Fibroblast of villous mesenchyme (primary cell): ENCODE measurements around the gene TOP3B. TPM values are rescaled to one million over a fixed set of nuclear protein-coding genes. Genes with fewer than 3 reads are reported as not detected.

ENCODE experiments used
- DNase-seq: peaks from one replicate; pipeline ENCODE4 v3.0.0-alpha.2; 2010; ENCODE audit warnings: low read depth
- H3K4me3 ChIP-seq: 2 replicates; pipeline ENCODE4 v1.5.1; 2011; ENCODE audit warnings: low read depth, mild to moderate bottlenecking, low read length
- total RNA-seq: library from RNA; depleted of rRNA; stranded (reverse); fragments of >200 nt; gene quantifications from 2 replicates; pipeline ENCODE4 v1.2.3, GENCODE V29; 2012
- TF ChIP-seq, protein P1 (sequence below): IDR thresholded peaks from 2 replicates; pipeline ENCODE4 v1.5.1; 2012; ENCODE audit warnings: low read depth, mild to moderate bottlenecking, low read length; ENCODE audit not compliant: insufficient read depth

Gene TOP3B
- total RNA-seq, 1 donor: 33.2 TPM

DNA sequence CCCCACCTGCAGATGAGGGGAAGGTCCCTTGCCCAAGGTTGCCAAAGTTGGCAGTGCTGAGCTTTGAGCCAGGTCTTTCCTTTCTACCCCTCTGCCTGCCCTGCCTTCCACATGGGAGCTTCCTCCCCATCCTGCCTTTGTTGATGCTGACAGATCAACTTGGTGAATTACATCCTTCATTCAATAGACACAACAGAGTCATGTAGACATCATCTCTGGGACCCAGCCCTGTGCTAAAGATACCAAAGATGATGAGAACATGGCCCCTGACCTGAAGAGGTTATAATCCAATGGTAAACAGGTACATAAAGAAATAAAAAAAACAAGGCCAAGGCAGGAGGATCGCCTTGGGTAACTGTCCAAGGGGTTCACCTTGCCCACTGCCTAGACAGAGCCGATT is 72.7 kb downstream of the TOP3B start:
- TF ChIP-seq, protein P1, sequence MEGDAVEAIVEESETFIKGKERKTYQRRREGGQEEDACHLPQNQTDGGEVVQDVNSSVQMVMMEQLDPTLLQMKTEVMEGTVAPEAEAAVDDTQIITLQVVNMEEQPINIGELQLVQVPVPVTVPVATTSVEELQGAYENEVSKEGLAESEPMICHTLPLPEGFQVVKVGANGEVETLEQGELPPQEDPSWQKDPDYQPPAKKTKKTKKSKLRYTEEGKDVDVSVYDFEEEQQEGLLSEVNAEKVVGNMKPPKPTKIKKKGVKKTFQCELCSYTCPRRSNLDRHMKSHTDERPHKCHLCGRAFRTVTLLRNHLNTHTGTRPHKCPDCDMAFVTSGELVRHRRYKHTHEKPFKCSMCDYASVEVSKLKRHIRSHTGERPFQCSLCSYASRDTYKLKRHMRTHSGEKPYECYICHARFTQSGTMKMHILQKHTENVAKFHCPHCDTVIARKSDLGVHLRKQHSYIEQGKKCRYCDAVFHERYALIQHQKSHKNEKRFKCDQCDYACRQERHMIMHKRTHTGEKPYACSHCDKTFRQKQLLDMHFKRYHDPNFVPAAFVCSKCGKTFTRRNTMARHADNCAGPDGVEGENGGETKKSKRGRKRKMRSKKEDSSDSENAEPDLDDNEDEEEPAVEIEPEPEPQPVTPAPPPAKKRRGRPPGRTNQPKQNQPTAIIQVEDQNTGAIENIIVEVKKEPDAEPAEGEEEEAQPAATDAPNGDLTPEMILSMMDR: no peak
- DNase-seq: no peak
- no peak overlapping the region for H3K4me3 ChIP-seq

DNA sequence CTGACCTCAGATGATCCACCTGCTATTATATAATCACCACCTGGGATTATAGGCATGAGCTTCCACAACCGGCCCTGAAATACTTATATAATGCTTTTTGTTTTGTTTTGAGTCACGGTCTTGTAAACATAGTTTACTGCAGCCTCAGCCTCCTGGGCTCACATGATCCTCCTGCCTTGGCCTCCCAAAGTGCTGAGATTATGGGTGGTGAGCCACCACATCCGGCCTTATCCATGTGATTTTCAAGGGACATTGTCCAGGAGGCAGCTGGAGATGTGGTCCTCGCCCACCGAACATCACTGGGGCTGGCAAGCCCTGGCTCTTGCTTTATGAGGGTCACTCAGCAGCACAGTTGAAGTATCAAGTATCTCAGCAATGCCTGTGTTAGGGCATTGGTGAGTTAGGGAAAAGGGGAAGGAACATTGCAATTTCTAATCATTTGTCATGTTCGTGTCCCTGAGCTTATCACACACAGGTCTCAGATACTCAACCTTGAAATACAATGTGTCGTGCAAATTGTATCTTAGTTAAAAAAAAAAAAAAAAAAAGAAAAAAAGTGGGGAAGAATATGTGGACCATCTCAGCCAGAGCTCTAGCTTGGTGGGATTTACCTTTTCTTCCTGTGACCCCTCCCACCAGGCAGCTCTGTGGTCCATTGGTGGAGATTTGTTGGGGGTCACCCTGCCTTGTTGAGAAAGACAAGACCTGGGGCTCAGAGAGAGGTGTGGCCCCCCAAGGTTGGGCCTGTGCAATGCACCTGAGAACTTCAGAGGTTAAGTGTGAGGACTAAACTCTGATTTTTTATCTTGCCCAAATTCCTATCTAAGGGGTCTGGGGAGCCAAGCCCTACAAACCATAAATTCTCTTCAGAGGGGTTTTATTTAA is 74.7 kb downstream of the TOP3B start:
- no peak overlapping the region for H3K4me3 ChIP-seq
- TF ChIP-seq, protein P1: no peak
- DNase-seq: no peak

Other genes with a start within 250 kb of the TOP3B start
- gene YPEL1, start 247.0 kb downstream of the TOP3B start, total RNA-seq: under 0.01 TPM in 2 replicates
- gene MAPK1, start 115.1 kb downstream of the TOP3B start, total RNA-seq: 38.7 and 51.8 TPM in 2 replicates
- gene PPM1F, start 29.9 kb downstream of the TOP3B start, total RNA-seq: 33.2 and 36.7 TPM in 2 replicates